SK-N-SH (cell line): ENCODE results near the gene LRRC10B. TPM values are rescaled to one million over a fixed set of nuclear protein-coding genes. Genes with fewer than 3 reads are reported as not detected.

Source experiments
- CTCF ChIA-PET: fragments of 300-600, 350-600 bp; formaldehyde crosslinking; extraction: SDS; loops from one replicate; lab custom pipeline; 2021; lab: Yijun Ruan, JAX
- POLR2A ChIA-PET: fragments of 350-600 bp; sonication (Branson Sonifier 250); formaldehyde crosslinking; extraction: SDS; loops from one replicate; lab custom pipeline; 2020; ENCODE audit warnings: antibody characterized with exemption, inconsistent platforms; lab: Yijun Ruan, JAX
- DNase-seq: peaks from one replicate; pipeline ENCODE4 v3.0.0; 2012
- H2AFZ ChIP-seq: fragments of 200-600 bp; sonication (generic); 2 replicates; pipeline ENCODE4 v1.8.1; 2016; ENCODE audit warnings: antibody characterized with exemption, mild to moderate bottlenecking, low read depth
- H3F3A ChIP-seq: fragments of 200-600 bp; sonication (generic); replicated peaks from 2 replicates; pipeline ENCODE3; 2016; ENCODE audit warnings: antibody characterized with exemption, mild to moderate bottlenecking; ENCODE audit not compliant: insufficient read depth
- H3K27ac ChIP-seq, 2 experiments: fragments of 200-500 bp in 1 of 2; fragments of 200-600 bp in 1 of 2; sonication (Bioruptor generic) in 1 of 2; sonication (generic), shearing (Covaris generic) in 1 of 2; 2 replicates each; pipeline versions ENCODE4 v1.5.1 to v1.6.1; 2014 to 2016; ENCODE audit warnings: low read depth in 2 of 2, inconsistent platforms in 1 of 2, low read length in 1 of 2, mild to moderate bottlenecking in 1 of 2, mixed read lengths in 1 of 2
- H3K27me3 ChIP-seq: fragments of 200-600 bp; sonication (generic), shearing (Covaris generic); 2 replicates; pipeline ENCODE4 v1.6.1; 2016; ENCODE audit warnings: mixed run types; ENCODE audit not compliant: insufficient read depth
- H3K36me3 ChIP-seq, 2 experiments: fragments of 200-500 bp in 1 of 2; fragments of 200-600 bp in 1 of 2; sonication (Bioruptor generic) in 1 of 2; sonication (generic) in 1 of 2; replicated peaks in 1 of 2; 2 replicates each; pipeline versions ENCODE3 to v1.5.1; 2014 to 2016; ENCODE audit warnings: low read length in 1 of 2, mild to moderate bottlenecking in 1 of 2; ENCODE audit not compliant: insufficient read depth in 2 of 2, control insufficient read depth in 1 of 2
- H3K4me1 ChIP-seq, 2 experiments: fragments of 200-500 bp in 1 of 2; fragments of 200-600 bp in 1 of 2; sonication (Bioruptor generic) in 1 of 2; sonication (generic), shearing (Covaris generic) in 1 of 2; 2 replicates each; pipeline versions ENCODE4 v1.5.1 to v1.6.1; 2014 to 2016; ENCODE audit warnings: low read depth in 1 of 2, low read length in 1 of 2, mixed run types in 1 of 2; ENCODE audit not compliant: insufficient read depth in 2 of 2, control insufficient read depth in 1 of 2
- H3K4me2 ChIP-seq: fragments of 200-600 bp; sonication (generic), shearing (Covaris generic); 2 replicates; pipeline ENCODE4 v1.6.1; 2017; ENCODE audit warnings: mixed run types
- H3K4me3 ChIP-seq, 2 experiments: fragments of 200-500 bp in 1 of 2; fragments of 200-600 bp in 1 of 2; sonication (Bioruptor generic) in 1 of 2; sonication (generic), shearing (Covaris generic) in 1 of 2; 2 replicates each; pipeline versions ENCODE4 v1.5.1 to v1.8.1; 2014 to 2016; ENCODE audit warnings: low read depth in 2 of 2, inconsistent platforms in 1 of 2, low read length in 1 of 2, mild to moderate bottlenecking in 1 of 2, mixed read lengths in 1 of 2, moderate library complexity in 1 of 2
- H3K79me2 ChIP-seq: fragments of 200-600 bp; sonication (generic); 2 replicates; pipeline ENCODE4 v1.8.1; 2017; ENCODE audit warnings: mild to moderate bottlenecking; ENCODE audit not compliant: insufficient read depth
- H3K9ac ChIP-seq: fragments of 200-600 bp; sonication (generic); 2 replicates; pipeline ENCODE4 v1.6.1; 2017; ENCODE audit warnings: mixed run types
- H3K9me2 ChIP-seq: fragments of 200-600 bp; sonication (generic); 2 replicates; pipeline ENCODE4 v1.6.1; 2017; ENCODE audit warnings: mixed run types
- H3K9me3 ChIP-seq: fragments of 200-600 bp; sonication (generic); 2 replicates; pipeline ENCODE4 v1.6.1; 2017; ENCODE audit warnings: mixed run types, mild to moderate bottlenecking, moderate library complexity
- H4K20me1 ChIP-seq: fragments of 200-600 bp; sonication (generic); 2 replicates; pipeline ENCODE4 v1.6.1; 2017; ENCODE audit warnings: mild to moderate bottlenecking, mixed run types; ENCODE audit not compliant: insufficient read depth
- CTCF ChIP-seq: fragments of 200-600 bp; sonication (generic); IDR thresholded peaks from 2 replicates; pipeline ENCODE4 v1.6.1; 2017; ENCODE audit warnings: antibody characterized with exemption, mild to moderate bottlenecking, moderate library complexity
- ELF1 ChIP-seq: IDR thresholded peaks from 2 replicates; pipeline ENCODE4 v1.4.0; 2012
- EP300 ChIP-seq, 2 experiments: IDR thresholded peaks; 2 replicates each; pipeline versions ENCODE4 v1.4.0 to v1.6.1; 2012; ENCODE audit warnings: borderline replicate concordance in 1 of 2, low read depth in 1 of 2, low read length in 1 of 2
- EZH2phosphoT487 ChIP-seq: fragments of 200-600 bp; sonication (generic); IDR thresholded peaks from 2 replicates; pipeline ENCODE4 v1.6.1; 2017; ENCODE audit warnings: low read depth, mixed run types, mild to moderate bottlenecking, antibody characterized with exemption, moderate library complexity, borderline replicate concordance
- FOSL2 ChIP-seq: IDR thresholded peaks from 2 replicates; pipeline ENCODE4 v1.4.0; 2012; ENCODE audit warnings: low read depth, mild to moderate bottlenecking, moderate library complexity, borderline replicate concordance
- FOXJ3 ChIP-seq: sonication (generic); formaldehyde crosslinking; IDR thresholded peaks from 2 replicates; pipeline ENCODE4 v1.5.1; 2020; ENCODE audit warnings: mild to moderate bottlenecking, missing genetic modification reagents
- GATA2 ChIP-seq: sonication (generic); formaldehyde crosslinking; IDR thresholded peaks from 2 replicates; pipeline ENCODE4 v1.5.0; 2020; ENCODE audit warnings: mild to moderate bottlenecking, missing genetic modification reagents
- IRF3 ChIP-seq: fragments of 150-350 bp; IDR thresholded peaks from 2 replicates; pipeline ENCODE4 v1.6.1; 2016; ENCODE audit warnings: mild to moderate bottlenecking, low read depth, low read length
- JUND ChIP-seq: IDR thresholded peaks from 2 replicates; pipeline ENCODE4 v1.4.0; 2012
- NRF1 ChIP-seq: IDR thresholded peaks from 2 replicates; pipeline ENCODE4 v1.6.1; 2012; ENCODE audit warnings: low read depth, mild to moderate bottlenecking, low read length
- POLR2AphosphoS5 ChIP-seq: IDR thresholded peaks from 2 replicates; pipeline ENCODE4 v1.6.1; 2012; ENCODE audit warnings: low read depth, low read length
- RAD21 ChIP-seq: IDR thresholded peaks from 2 replicates; pipeline ENCODE4 v1.6.1; 2012; ENCODE audit warnings: mild to moderate bottlenecking, low read length
- RXRA ChIP-seq: IDR thresholded peaks from 2 replicates; pipeline ENCODE4 v1.4.0; 2012; ENCODE audit warnings: low read depth, mild to moderate bottlenecking, borderline replicate concordance
- SIN3A ChIP-seq: IDR thresholded peaks from 2 replicates; pipeline ENCODE4 v1.6.1; 2012; ENCODE audit warnings: low read depth, mild to moderate bottlenecking, low read length, moderate library complexity, borderline replicate concordance
- TAF1 ChIP-seq: IDR thresholded peaks from 2 replicates; pipeline ENCODE4 v1.6.1; 2012; ENCODE audit warnings: low read depth, mild to moderate bottlenecking, low read length, moderate library complexity, borderline replicate concordance
- TCF12 ChIP-seq: IDR thresholded peaks from 2 replicates; pipeline ENCODE4 v1.4.0; 2012
- TEAD4 ChIP-seq: IDR thresholded peaks from 2 replicates; pipeline ENCODE4 v1.4.0; 2012; ENCODE audit warnings: mild to moderate bottlenecking, borderline replicate concordance; ENCODE audit not compliant: insufficient read depth
- USF1 ChIP-seq: IDR thresholded peaks from 2 replicates; pipeline ENCODE4 v1.4.0; 2012; ENCODE audit warnings: low read depth, borderline replicate concordance
- USF2 ChIP-seq: fragments of 150-350 bp; IDR thresholded peaks from 2 replicates; pipeline ENCODE4 v1.6.1; 2017; ENCODE audit warnings: antibody characterized with exemption, low read length, low read depth, borderline replicate concordance
- WGBS: methylation state at CpG from one replicate; pipeline ENCODE4 v1.1.6; 2017; ENCODE audit warnings: low lambda C conversion rate; 5-methylcytosine and 5-hydroxymethylcytosine counted together
- polyA plus RNA-seq, 3 experiments: library from polyadenylated mRNA; depleted of rRNA; stranded (reverse); fragments of >200 nt; gene quantifications; 2 replicates each; pipeline ENCODE4 v1.2.3, GENCODE V29; 2012

LRRC10B gene
- polyA plus RNA-seq, 1 of the 3 experiments (the other 2 are of a cell fraction), result not detected

GRCh38 chr11:61524963-61525587, 16.5 kb downstream of the LRRC10B start:
- H3K27me3 ChIP-seq, result peaks cover 15% of the 10 kb centered on the region; the same call in 1 of the 2 replicates
- WGBS, result 80% methylated on average over 19 of the region's 19 CpGs
- CTCF ChIA-PET, result interaction anchor here (1.8 to 33.4 kb wide), 5 partner anchors 10 to 54 kb away, joined by 7 to 670 read pairs (median 334); partner anchors contain the start of genes LRRC10B and SYT7

GRCh38 chr11:61526229-61526628, 17.7 kb downstream of the LRRC10B start:
- Histone ChIP-seq H3K36me3 (no peaks in the 10 kb centered on the region), H3K9me3 (no peaks in the 10 kb centered on the region), H3K4me3 (no peak overlapping the region), H3K9me2 (no peaks in the 10 kb centered on the region), H3K79me2 (no peaks in the 10 kb centered on the region), H3K27ac (peak overlapping the region in 1 of 2 experiments; percentile 91; a peak in 1 of 4 replicates), H3K4me1 (peaks cover 0 to 51% of the 10 kb centered on the region in 2 experiments; a peak in 2 of 4 replicates), H2AFZ (no peak overlapping the region), H3F3A (no peaks in the 10 kb centered on the region), H3K4me2 (no peak overlapping the region), H4K20me1 (no peaks in the 10 kb centered on the region), H3K9ac (no peak overlapping the region), H3K27me3 (peaks cover 15% of the 10 kb centered on the region; the same call in 1 of the 2 replicates)
- CTCF ChIA-PET, result interaction anchor here (0.8 to 33.4 kb wide), 13 partner anchors 10 to 290 kb away, joined by 3 to 670 read pairs (median 7); partner anchors contain the start of gene LRRC10B
- POLR2A ChIA-PET, result interaction anchor here (1.4 kb wide), 1 partner anchor 51 kb away, joined by 3 read pairs; no protein-coding TSS in a partner anchor
- DNase-seq, result no peak
- WGBS, result 67% methylated on average over 1 of the region's 1 CpG
- TF ChIP-seq RAD21 (no peak), EZH2phosphoT487 (no peak), FOSL2 (no peak), CTCF (no peak), RXRA (no peak), NRF1 (no peak), POLR2AphosphoS5 (no peak), JUND (no peak), FOXJ3 (CRISPR knock-in tag) (no peak), TEAD4 (no peak), USF1 (no peak), TAF1 (no peak), SIN3A (no peak), EP300 (IDR thresholded peaks at IDR 0.05; ENCODE audit: borderline replicate concordance in 1 of 2, low read depth in 1 of 2, low read length in 1 of 2) (no peak), IRF3 (no peak)

More at GRCh38 chr11:61524963-61525587, 16.5 kb downstream of the LRRC10B start:
- no peak overlapping the region for H3K4me3 ChIP-seq
- no peaks in the 10 kb centered on the region for H3K9me2 ChIP-seq
- TF ChIP-seq USF2 (no peak), ELF1 (no peak), IRF3 (no peak), GATA2 (CRISPR knock-in tag) (no peak), TCF12 (no peak)
- H2AFZ ChIP-seq, result no peak overlapping the region
- H4K20me1 ChIP-seq, result no peaks in the 10 kb centered on the region
- H3K9me3 ChIP-seq, result no peaks in the 10 kb centered on the region
- H3K27ac ChIP-seq, result no peak overlapping the region
- no peak overlapping the region for H3K9ac ChIP-seq
- no peak for DNase-seq
- no peaks in the 10 kb centered on the region for H3K79me2 ChIP-seq
- H3K36me3 ChIP-seq, result no peaks in the 10 kb centered on the region
- POLR2A ChIA-PET, result no interaction called here
- H3K4me1 ChIP-seq, result peaks cover 0 to 39% of the 10 kb centered on the region in 2 experiments; a peak in 1 of 4 replicates
- H3K4me2 ChIP-seq, result no peak overlapping the region
- no peaks in the 10 kb centered on the region for H3F3A ChIP-seq
